HepG2 (cell line): Measurements from ENCODE around the gene COPS4. TPM values are rescaled to one million over a fixed set of nuclear protein-coding genes. Genes with fewer than 3 reads are reported as not detected.

Experiments
- AGO1 ChIP-seq: fragments of 200-400 bp; formaldehyde crosslinking; IDR thresholded peaks from 2 replicates; pipeline ENCODE4 v1.6.1; 2017; ENCODE audit warnings: mild to moderate bottlenecking, low read depth, low read length, moderate library complexity; ENCODE audit not compliant: poor library complexity, severe bottlenecking
- CHD2 ChIP-seq: IDR thresholded peaks from 2 replicates; pipeline ENCODE4 v1.6.1; 2011; ENCODE audit warnings: low read depth, low read length, improper control_type of control experiment
- GPBP1L1 ChIP-seq: sonication (generic); formaldehyde crosslinking; IDR thresholded peaks from 2 replicates; pipeline ENCODE4 v1.5.0; 2020; ENCODE audit warnings: mild to moderate bottlenecking, missing genetic modification reagents
- GTF3A ChIP-seq: sonication (generic); formaldehyde crosslinking; conservative IDR thresholded peaks from 2 replicates; pipeline ENCODE4 v1.4.0; 2020; ENCODE audit warnings: mild to moderate bottlenecking, missing genetic modification reagents
- GZF1 ChIP-seq: sonication (generic); formaldehyde crosslinking; IDR thresholded peaks from 2 replicates; pipeline ENCODE4 v1.5.1; 2020; ENCODE audit warnings: mild to moderate bottlenecking, missing genetic modification reagents
- HDAC2 ChIP-seq: sonication (generic); formaldehyde crosslinking; IDR thresholded peaks from 2 replicates; pipeline ENCODE4 v1.4.0; 2020; ENCODE audit warnings: missing genetic modification reagents
- HMGXB4 ChIP-seq, 2 experiments: sonication (generic) in 1 of 2; formaldehyde crosslinking in 1 of 2; IDR thresholded peaks; 2 replicates each; pipeline versions ENCODE4 v1.4.0 to v1.6.1; 2018 to 2020; ENCODE audit warnings: missing genetic modification reagents in 2 of 2, borderline replicate concordance in 1 of 2, low read depth in 1 of 2, mild to moderate bottlenecking in 1 of 2, missing biosample characterization in 1 of 2
- IRF9 ChIP-seq: sonication (generic); formaldehyde crosslinking; IDR thresholded peaks from 2 replicates; pipeline ENCODE4 v1.8.0; 2022; ENCODE audit warnings: missing genetic modification reagents, mild to moderate bottlenecking, borderline replicate concordance
- KAT8 ChIP-seq: IDR thresholded peaks from 2 replicates; pipeline ENCODE4 v1.6.1; 2016; ENCODE audit warnings: missing genetic modification reagents, missing compliant biosample characterization
- RXRB ChIP-seq: IDR thresholded peaks from 2 replicates; pipeline ENCODE4 v1.6.1; 2016; ENCODE audit warnings: borderline replicate concordance, missing genetic modification reagents, missing compliant biosample characterization
- SOX6 ChIP-seq, 2 experiments: fragments of 450-650 bp in 1 of 2; sonication (generic) in 1 of 2; formaldehyde crosslinking in 1 of 2; IDR thresholded peaks; 2 replicates each; pipeline versions ENCODE4 v1.4.0 to v1.6.1; 2017 to 2020; ENCODE audit warnings: antibody characterized with exemption in 1 of 2, mild to moderate bottlenecking in 1 of 2, missing genetic modification reagents in 1 of 2
- SPEN ChIP-seq: sonication (generic); formaldehyde crosslinking; IDR thresholded peaks from 2 replicates; pipeline ENCODE4 v1.5.1; 2020; ENCODE audit warnings: low read depth, mild to moderate bottlenecking, missing genetic modification reagents
- TBP ChIP-seq: sonication (generic); formaldehyde crosslinking; IDR thresholded peaks from 2 replicates; pipeline ENCODE4 v1.5.0; 2020; ENCODE audit warnings: missing genetic modification reagents
- ZBTB10 ChIP-seq: sonication (generic); formaldehyde crosslinking; IDR thresholded peaks from 2 replicates; pipeline ENCODE4 v1.4.0; 2020; ENCODE audit warnings: missing genetic modification reagents, borderline replicate concordance
- ZBTB43 ChIP-seq: sonication (generic); formaldehyde crosslinking; conservative IDR thresholded peaks from 2 replicates; pipeline ENCODE4 v1.4.0; 2020; ENCODE audit warnings: missing genetic modification reagents
- ZNF552 ChIP-seq: sonication (generic); formaldehyde crosslinking; IDR thresholded peaks from 2 replicates; pipeline ENCODE4 v1.9.0; 2022; ENCODE audit warnings: missing genetic modification reagents, mild to moderate bottlenecking, borderline replicate concordance
- polyA plus RNA-seq, 8 experiments: library from polyadenylated mRNA; depleted of rRNA in 3 of 8; stranded (reverse) in 7 of 8; unstranded in 1 of 8; fragments of >200 nt; fragmentation: Illumina TruSeq in 4 of 8; extraction: Trizol in 4 of 8; gene quantifications; 2 replicates each; pipeline versions ENCODE4 v1.2.1 to v1.2.3, GENCODE V29; 2011 to 2016; ENCODE audit warnings: low read depth in 4 of 8, missing spikeins in 1 of 8, mixed read lengths in 1 of 8; ENCODE audit not compliant: insufficient read depth in 1 of 8
- total RNA-seq, 5 experiments: library from RNA; depleted of rRNA; stranded (reverse); fragments of >200 nt; fragmentation: Illumina TruSeq; extraction: Trizol; gene quantifications; 2 replicates each; pipeline ENCODE4 v1.2.3, GENCODE V29; 2016; ENCODE audit warnings: low read depth in 1 of 5

COPS4 gene
- total and polyA plus RNA-seq, 2 of the 13 experiments (the other 11 are each of a cell fraction or from before 2014, with no cell fraction given) = 28.8 to 52.5 TPM

- TF ChIP-seq ZBTB10 (CRISPR knock-in tag) (0 out of 2 replicates have a peak, but pooled peaks have one; percentile 15), SOX6 (IDR thresholded peaks at IDR 0.05) (no peak), SOX6 (CRISPR knock-in tag; IDR thresholded peaks at IDR 0.05) (peak; percentile 70), IRF9 (CRISPR knock-in tag) (peak; percentile 41; the same call in 1 of the 2 replicates), GTF3A (no peak), HMGXB4 (CRISPR knock-in tag; IDR thresholded peaks at IDR 0.05; ENCODE audit: borderline replicate concordance in 1 of 2, low read depth in 1 of 2) (peak; percentile 34 to 45; a peak in 2 of 4 replicates), HDAC2 (CRISPR knock-in tag) (peak; percentile 88), GZF1 (CRISPR knock-in tag) (no peak), AGO1 (no peak), KAT8 (CRISPR knock-in tag) (peak; percentile 92), GPBP1L1 (CRISPR knock-in tag) (no peak), TBP (CRISPR knock-in tag) (no peak), RXRB (peak; percentile 83), ZNF552 (no peak), SPEN (CRISPR knock-in tag) (peak; percentile 78; the same call in 1 of the 2 replicates), CHD2 (no peak), ZBTB43 (CRISPR knock-in tag) (peak; percentile 76; the same call in 1 of the 2 replicates)
Measured at GRCh38 chr4:83012687-83013419, 22.1 kb upstream of the COPS4 start (continued).
